Peyer's patch (tissue), 4 donors: ENCODE measurements around the gene PCSK5.

Experiments
- CTCF ChIP-seq, 6 experiments: fragments of 450-650 bp in 4 of 6; fragments of 200-600 bp in 2 of 6; sonication (generic) in 1 of 6; IDR thresholded peaks; one replicate each; pipeline ENCODE4 v1.5.1; 2017 to 2019; ENCODE audit warnings: antibody characterized with exemption in 6 of 6, mild to moderate bottlenecking in 3 of 6, moderate library complexity in 1 of 6
- POLR2A ChIP-seq, 2 donors: fragments of 450-650 bp; IDR thresholded peaks; one replicate each; pipeline ENCODE4 v1.5.1; 2017; ENCODE audit warnings: antibody characterized with exemption in 2 of 2, mild to moderate bottlenecking in 2 of 2, moderate library complexity in 2 of 2

DNA sequence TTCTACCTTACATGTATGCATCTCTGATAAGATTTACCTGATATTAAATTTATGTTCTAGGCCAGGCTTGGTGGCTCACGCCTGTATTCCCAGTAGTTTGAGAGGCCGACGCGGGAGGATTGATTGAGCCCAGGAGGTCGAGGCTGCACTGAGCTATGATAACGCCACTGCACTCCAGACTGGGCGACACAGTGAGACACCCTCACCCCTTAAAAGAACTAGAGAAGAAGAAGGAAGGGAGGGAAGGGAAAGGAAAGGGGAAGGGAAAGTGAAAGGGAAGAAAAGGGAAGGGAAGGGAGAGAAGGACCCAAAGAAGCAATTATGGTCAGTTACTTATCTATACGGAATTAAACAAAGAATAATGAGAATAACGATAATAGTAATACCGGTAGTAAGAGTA lies 504.9 kb downstream of the PCSK5 start:
- TF ChIP-seq CTCF (IDR thresholded peaks at IDR 0.05) (no peak), POLR2A (IDR thresholded peaks at IDR 0.05) (no peak)
